ENCODE measurements around the gene TAS2R13.

- TF ChIP-seq CTCF (IDR thresholded peaks at IDR 0.05) (no peak), POLR2A (IDR thresholded peaks at IDR 0.05) (no peak), EP300 (IDR thresholded peaks at IDR 0.05) (no peak), POLR2AphosphoS5 (IDR thresholded peaks at IDR 0.05) (no peak)
These were observed 48.4 kb upstream of the TAS2R13 start for GRCh38 chr12:10957741-10958140.

Measured in stomach (tissue), 4 donors.